Measurements from ENCODE around the gene ARID1B. TPM values are rescaled to one million over a fixed set of nuclear protein-coding genes. Genes with fewer than 3 reads are reported as not detected.

ARID1B gene
- total RNA-seq, 2 donors from 2014 or later, result 74.0 to 110 TPM

- peaks cover 37% of the 10 kb centered on the region for H3K36me3 Mint-ChIP-seq (ENCODE audit: low read depth)
- peaks cover 10% of the 10 kb centered on the region for H3K4me1 Mint-ChIP-seq
- TF ChIP-seq CTCF (conservative IDR thresholded peaks at IDR 0.05), result no peak
- no peak for DNase-seq
- no peaks in the 10 kb centered on the region for H3K27me3 Mint-ChIP-seq (ENCODE audit: insufficient read depth)
- Histone ChIP-seq H3K4me1 (ENCODE audit: control insufficient read depth, insufficient read depth, low read length) (peaks cover 4% of the 10 kb centered on the region), H3K27me3 (ENCODE audit: control insufficient read depth, insufficient read depth, low read length, poor library complexity, severe bottlenecking) (no peaks in the 10 kb centered on the region), H3K9me3 (ENCODE audit: control insufficient read depth, low read length) (no peaks in the 10 kb centered on the region), H3K36me3 (ENCODE audit: control insufficient read depth, insufficient read depth, low read length) (peaks cover 63% of the 10 kb centered on the region), H3K9ac (ENCODE audit: extremely low read depth, low read length, poor library complexity, severe bottlenecking) (no peak overlapping the region), H3K4me3 (ENCODE audit: low read length) (no peak overlapping the region), H3K27ac (ENCODE audit: low read depth, low read length) (no peak overlapping the region)
- H3K27ac Mint-ChIP-seq, result no peak overlapping the region
- H3K9me3 Mint-ChIP-seq, result no peaks in the 10 kb centered on the region
- H3K4me3 Mint-ChIP-seq, result no peak overlapping the region
- WGBS, 2 experiments (ENCODE audit: insufficient coverage in 1 of 2, insufficient read length in 1 of 2), result 90 to 96% methylated on average over 6 of the region's 6 CpGs
Observed at GRCh38 chr6:157185986-157186385, 408.8 kb downstream of the ARID1B start.

- Mint-ChIP-seq H3K4me1 (peaks cover 10% of the 10 kb centered on the region), H3K36me3 (ENCODE audit: low read depth) (peaks cover 43% of the 10 kb centered on the region), H3K4me3 (no peak overlapping the region), H3K9me3 (no peaks in the 10 kb centered on the region), H3K27me3 (ENCODE audit: insufficient read depth) (no peaks in the 10 kb centered on the region), H3K27ac (peak overlapping the region; percentile 26)
- Histone ChIP-seq H3K27ac (ENCODE audit: low read depth, low read length) (peak overlapping the region; percentile 64), H3K4me3 (ENCODE audit: low read length) (no peak overlapping the region), H3K9ac (ENCODE audit: extremely low read depth, low read length, poor library complexity, severe bottlenecking) (no peak overlapping the region), H3K27me3 (ENCODE audit: control insufficient read depth, insufficient read depth, low read length, poor library complexity, severe bottlenecking) (no peaks in the 10 kb centered on the region), H3K9me3 (ENCODE audit: control insufficient read depth, low read length) (no peaks in the 10 kb centered on the region), H3K36me3 (ENCODE audit: control insufficient read depth, insufficient read depth, low read length) (peaks cover 62% of the 10 kb centered on the region), H3K4me1 (ENCODE audit: control insufficient read depth, insufficient read depth, low read length) (peaks cover 4% of the 10 kb centered on the region)
- no peak for DNase-seq
- TF ChIP-seq CTCF (conservative IDR thresholded peaks at IDR 0.05), result no peak
- WGBS, 2 experiments (ENCODE audit: insufficient coverage in 1 of 2, insufficient read length in 1 of 2), result 92 to 100% methylated on average over 1 to 3 of the region's 3 CpGs
Observed at GRCh38 chr6:157186785-157187181, 409.6 kb downstream of the ARID1B start.

- H3K27ac ChIP-seq (ENCODE audit: low read depth, low read length), result peak overlapping the region; percentile 64
- peak overlapping the region; percentile 26 for H3K27ac Mint-ChIP-seq
- H3K4me1 ChIP-seq (ENCODE audit: control insufficient read depth, insufficient read depth, low read length), result peaks cover 4% of the 10 kb centered on the region
- peaks cover 10% of the 10 kb centered on the region for H3K4me1 Mint-ChIP-seq
- H3K27me3 ChIP-seq (ENCODE audit: control insufficient read depth, insufficient read depth, low read length, poor library complexity, severe bottlenecking), result no peaks in the 10 kb centered on the region
- TF ChIP-seq CTCF (conservative IDR thresholded peaks at IDR 0.05), result no peak
- no peak overlapping the region for H3K4me3 ChIP-seq (ENCODE audit: low read length)
- H3K4me3 Mint-ChIP-seq, result no peak overlapping the region
- peaks cover 67% of the 10 kb centered on the region for H3K36me3 ChIP-seq (ENCODE audit: control insufficient read depth, insufficient read depth, low read length)
- H3K9ac ChIP-seq (ENCODE audit: extremely low read depth, low read length, poor library complexity, severe bottlenecking), result no peak overlapping the region
- 81 to 94% methylated on average over 6 to 10 of the region's 11 CpGs for WGBS, 2 experiments (ENCODE audit: insufficient coverage in 1 of 2, insufficient read length in 1 of 2)
- no peaks in the 10 kb centered on the region for H3K9me3 Mint-ChIP-seq
- H3K9me3 ChIP-seq (ENCODE audit: control insufficient read depth, low read length), result no peaks in the 10 kb centered on the region
- no peak for DNase-seq
- peaks cover 50% of the 10 kb centered on the region for H3K36me3 Mint-ChIP-seq (ENCODE audit: low read depth)
- H3K27me3 Mint-ChIP-seq (ENCODE audit: insufficient read depth), result no peaks in the 10 kb centered on the region
Observed at GRCh38 chr6:157187182-157188083, 410.3 kb downstream of the ARID1B start.

All from endodermal cell (in vitro differentiated cells).